HG03095 (cell line): ENCODE data around the gene BRD2.
"Not testable (repeated sequence)": the region's sequence is repeated elsewhere in the genome, so short reads cannot be mapped to it uniquely, and the experiment has no call there.

ENCODE experiments used
- ATAC-seq: cut with Tn5 transposase; IDR thresholded peaks from one replicate; pipeline ENCODE4 v1.9.1; 2021; ENCODE audit warnings: moderate library complexity; ENCODE audit not compliant: unreplicated experiment

The BRD2 gene

DNA sequence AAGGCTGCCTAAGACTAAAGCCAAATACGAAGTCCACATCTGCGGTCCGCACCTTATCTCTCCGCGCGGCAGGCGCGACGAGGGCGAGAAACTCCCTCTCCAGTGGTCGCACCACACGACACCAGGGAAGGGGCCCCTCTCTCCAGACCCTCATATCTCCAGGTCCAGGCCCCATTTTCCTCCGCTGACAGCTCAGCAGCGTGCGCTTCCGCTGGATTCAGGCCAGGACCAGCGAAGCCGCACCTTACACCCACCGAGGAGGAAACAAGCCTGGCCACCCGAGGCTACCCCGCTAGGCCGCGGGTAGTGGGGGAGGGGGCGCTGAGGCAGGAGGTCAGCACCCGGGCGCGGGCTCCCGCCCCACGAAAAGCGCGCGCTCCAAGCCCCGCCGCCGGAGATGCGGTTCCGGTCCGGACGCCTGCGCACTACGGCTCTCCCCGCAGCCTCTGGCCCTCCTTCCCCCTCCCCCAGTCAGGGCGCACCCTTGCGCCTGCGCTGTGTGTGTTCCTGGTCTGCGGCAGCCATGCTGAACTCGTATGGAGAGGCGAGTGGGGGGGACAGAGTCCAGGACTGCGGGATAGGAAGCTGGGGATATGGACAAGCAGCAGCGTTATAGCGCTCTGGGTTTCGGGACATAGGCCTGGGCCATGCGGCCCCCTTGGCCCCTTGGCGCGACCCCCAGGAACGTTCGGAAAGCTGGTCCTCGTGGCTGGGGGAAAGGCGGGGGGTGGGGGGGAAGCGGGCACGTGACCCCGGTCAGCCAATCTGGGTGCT is at the start of gene BRD2:
Gene BRD2 (plus strand): TSS at position 502 of the 774 bp plus-strand sequence. CDS start 4,305 bp downstream, outside the sequence.
- ATAC-seq = peak; percentile 22

DNA sequence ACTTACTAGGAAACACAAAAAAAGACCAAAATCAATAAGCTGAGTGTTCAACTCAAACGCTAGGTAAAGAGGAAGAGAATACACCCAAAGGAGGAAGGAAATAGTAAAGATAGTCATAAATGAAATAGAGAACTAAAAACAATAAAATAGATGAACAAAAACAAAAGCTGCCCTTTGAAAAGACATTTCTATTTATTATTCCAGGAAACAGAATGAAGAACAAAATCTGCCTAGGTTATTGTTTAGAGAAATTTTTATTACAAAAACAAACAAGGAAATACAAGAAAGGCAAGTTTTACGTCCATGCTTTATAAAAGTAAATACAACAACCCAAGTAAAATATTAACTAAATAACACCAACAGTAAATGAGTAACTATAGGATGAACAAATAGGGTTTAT is 47.7 kb upstream of the BRD2 start:
- no peak for ATAC-seq

GRCh38 chr6:32922083-32922482 is 46.3 kb upstream of the BRD2 start:
- no peak for ATAC-seq

DNA sequence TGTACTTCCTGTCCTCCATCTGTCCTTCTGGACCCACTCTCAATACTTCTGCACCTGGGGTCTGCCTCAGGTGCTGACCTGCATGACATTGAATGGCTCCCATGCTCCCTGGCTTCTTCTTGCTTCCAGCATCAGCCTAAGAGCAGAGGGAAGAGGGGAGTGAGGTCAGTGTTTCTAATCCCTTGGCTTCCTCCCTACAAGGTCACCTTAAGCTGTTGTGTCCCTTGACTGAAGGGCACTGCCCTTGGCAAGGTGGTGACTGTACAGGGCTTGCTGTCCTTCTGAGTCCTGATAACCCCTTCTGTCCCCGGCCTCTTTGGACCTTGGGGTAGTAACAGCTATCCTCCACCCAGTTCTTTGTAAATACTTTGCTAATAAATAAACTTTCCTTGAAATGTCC is 37.2 kb upstream of the BRD2 start:
- ATAC-seq = no peak

GRCh38 chr6:32932132-32932868 is 36.1 kb upstream of the BRD2 start:
- no peak for ATAC-seq

- no peak for ATAC-seq
Observed at GRCh38 chr6:32933661-32934085, 34.7 kb upstream of the BRD2 start.

GRCh38 chr6:32935551-32936238 is 32.7 kb upstream of the BRD2 start:
- ATAC-seq = no peak

GRCh38 chr6:32936239-32937152 is 31.9 kb upstream of the BRD2 start:
- ATAC-seq = no peak

GRCh38 chr6:32937230-32937633 is 31.2 kb upstream of the BRD2 start:
- no peak for ATAC-seq

DNA sequence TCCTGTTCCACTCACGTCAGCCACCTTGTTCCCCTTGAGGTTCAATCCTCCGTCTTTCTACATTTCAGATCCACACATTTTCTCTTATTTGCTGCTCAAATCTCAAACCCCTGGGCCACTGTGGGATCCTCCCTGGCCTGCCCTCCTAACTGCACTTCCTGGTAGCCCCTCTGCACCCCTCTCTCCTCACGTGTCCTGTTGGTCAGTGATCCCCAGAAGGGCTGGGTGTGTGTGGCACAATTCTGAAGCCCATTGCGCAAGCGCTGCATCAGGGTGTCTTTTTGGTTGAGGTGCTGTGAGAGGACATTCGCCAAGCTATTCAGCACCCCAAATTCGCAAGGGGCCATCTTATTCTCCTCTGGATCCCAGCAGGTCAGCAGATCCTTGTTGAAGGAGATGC is 29.9 kb upstream of the BRD2 start:
- ATAC-seq = no peak

- peak; percentile 49 for ATAC-seq
Observed at GRCh38 chr6:32940656-32941213, 27.7 kb upstream of the BRD2 start, which contains the start of gene HLA-DMB. HLA-DMB (minus strand) TSS chr6:32941028; CDS start chr6:32940807, 221 bp downstream.

- ATAC-seq = peak; percentile 45
Observed at GRCh38 chr6:32941214-32941768, 27.1 kb upstream of the BRD2 start.

- not testable (repeated sequence) for ATAC-seq
Observed at GRCh38 chr6:32942555-32943123, 25.8 kb upstream of the BRD2 start.

- ATAC-seq = peak; percentile 45
Observed at GRCh38 chr6:32943864-32944649, 24.3 kb upstream of the BRD2 start.

GRCh38 chr6:32945108-32945760 is 23.2 kb upstream of the BRD2 start:
- no peak for ATAC-seq

DNA sequence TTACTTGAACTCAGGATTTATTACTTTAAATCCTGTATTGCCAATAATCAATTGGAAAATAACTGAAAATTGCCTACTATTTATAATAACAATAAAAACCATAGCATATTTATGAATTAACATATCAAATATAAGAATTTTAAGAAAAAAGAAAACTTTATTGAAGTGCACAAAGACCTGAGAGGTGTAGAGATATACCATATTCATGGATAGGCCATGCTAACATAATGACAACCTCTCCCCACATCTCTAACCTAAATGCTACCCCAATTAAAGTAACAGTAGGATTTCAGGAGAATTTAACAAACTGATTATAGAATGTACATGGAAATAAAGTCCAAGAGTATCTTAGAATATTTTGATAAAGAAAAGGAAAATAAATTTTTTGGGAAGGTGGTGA is 22.4 kb upstream of the BRD2 start:
- ATAC-seq = no peak

- no peak for ATAC-seq
Observed at GRCh38 chr6:32946893-32947292, 21.5 kb upstream of the BRD2 start.
